ENCODE results near the gene NRBP1.
"Not testable (repeated sequence)": the region's sequence is repeated elsewhere in the genome, so short reads cannot be mapped to it uniquely, and the experiment has no call there.

The NRBP1 gene

GRCh38 chr2:27422958-27423357, 5.5 kb upstream of the NRBP1 start:
- no peak for DNase-seq

GRCh38 chr2:27425039-27425438, 3.4 kb upstream of the NRBP1 start:
- DNase-seq: not testable (repeated sequence)

DNA sequence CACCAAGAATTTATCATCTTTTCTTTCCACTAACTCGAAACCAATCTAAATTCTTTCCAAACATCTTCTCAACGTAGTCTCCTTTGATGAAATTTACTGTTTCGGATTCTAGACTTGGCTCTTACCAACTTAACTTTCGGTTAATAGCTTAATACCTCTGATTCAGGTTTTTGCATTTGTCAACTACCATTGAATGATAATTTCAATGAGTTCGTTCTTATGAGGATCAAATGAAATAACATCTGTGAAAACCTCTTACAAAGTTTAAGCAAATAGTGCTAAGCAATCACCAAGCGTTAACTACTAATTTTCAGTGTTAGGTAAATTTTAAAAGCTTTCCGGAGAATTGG, 593 bp upstream of the NRBP1 start:
- no peak for DNase-seq

DNA sequence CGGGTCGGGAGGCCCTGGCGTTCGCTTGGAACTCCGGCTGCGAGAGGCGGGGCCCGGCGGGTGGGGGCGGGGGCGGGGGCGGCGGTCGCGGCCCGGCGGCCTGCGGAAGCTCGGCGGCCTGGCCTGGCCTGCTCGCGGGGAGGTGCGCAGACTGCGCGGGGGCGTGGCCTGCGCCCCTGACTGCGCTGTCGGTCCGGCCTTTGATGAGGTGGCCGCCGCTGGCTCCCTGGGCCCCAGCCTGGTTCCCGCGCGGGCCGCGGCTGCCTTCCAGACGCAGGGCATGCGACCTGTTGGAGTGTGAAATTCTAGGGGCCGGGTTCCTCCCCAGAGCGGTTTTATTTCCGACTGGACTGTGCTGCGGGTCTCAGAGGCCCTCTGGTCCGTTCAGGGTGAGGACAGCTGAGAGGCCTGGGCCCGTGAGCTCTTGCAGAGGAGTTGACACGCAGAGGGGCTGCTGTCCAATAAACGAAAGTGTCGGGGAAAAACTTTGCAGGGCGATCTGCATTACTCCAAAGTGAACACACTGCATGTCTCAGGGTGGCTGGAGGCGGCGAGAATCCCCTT, 629 bp downstream of the NRBP1 start:
- DNase-seq: peak; percentile 54

DNA sequence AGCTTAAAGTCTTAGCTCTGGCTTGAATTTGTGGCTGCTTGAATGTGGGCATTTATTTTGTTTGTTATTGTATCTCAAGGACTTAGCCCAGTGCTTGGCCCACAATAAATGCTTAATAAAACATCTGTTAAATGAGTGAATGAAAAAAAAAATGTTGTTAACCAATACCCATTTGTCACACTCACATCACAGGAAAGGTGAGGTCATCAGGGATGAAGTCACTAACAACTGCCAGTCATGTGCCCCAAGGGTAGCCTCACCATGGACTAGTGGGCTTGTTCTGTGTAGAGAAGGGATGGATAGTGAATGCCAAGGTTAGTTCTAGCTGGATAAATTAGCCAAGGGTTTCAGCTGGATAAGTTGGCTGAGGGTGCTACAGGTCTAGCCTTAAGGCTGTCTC, 3.0 kb downstream of the NRBP1 start:
- DNase-seq: no peak

- DNase-seq: no peak
Observed at GRCh38 chr2:27435628-27436027, 7.2 kb downstream of the NRBP1 start.

DNA sequence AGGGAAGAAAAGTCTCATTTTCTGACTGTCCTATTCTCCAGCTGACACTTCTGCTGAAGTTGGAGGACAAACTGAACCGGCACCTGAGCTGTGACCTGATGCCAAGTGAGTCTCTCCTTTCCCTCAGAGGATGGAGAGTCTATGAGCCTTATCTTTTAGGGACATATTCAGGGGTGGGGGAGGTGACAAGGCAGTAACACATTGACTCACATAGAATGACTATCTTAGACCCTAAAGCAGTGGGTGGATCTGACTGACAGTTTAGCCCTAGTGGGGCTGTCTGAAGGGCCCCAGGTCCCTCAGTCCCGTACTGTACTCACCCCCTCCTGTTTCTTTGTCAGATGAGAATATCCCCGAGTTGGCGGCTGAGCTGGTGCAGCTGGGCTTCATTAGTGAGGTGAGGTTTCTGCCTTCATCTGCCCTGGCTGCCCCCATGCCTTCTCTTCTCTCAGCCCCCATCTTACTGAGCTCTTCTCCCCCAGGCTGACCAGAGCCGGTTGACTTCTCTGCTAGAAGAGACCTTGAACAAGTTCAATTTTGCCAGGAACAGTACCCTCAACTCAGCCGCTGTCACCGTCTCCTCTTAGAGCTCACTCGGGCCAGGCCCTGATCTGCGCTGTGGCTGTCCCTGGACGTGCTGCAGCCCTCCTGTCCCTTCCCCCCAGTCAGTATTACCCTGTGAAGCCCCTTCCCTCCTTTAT, 12.9 kb downstream of the NRBP1 start:
- DNase-seq: no peak

DNA sequence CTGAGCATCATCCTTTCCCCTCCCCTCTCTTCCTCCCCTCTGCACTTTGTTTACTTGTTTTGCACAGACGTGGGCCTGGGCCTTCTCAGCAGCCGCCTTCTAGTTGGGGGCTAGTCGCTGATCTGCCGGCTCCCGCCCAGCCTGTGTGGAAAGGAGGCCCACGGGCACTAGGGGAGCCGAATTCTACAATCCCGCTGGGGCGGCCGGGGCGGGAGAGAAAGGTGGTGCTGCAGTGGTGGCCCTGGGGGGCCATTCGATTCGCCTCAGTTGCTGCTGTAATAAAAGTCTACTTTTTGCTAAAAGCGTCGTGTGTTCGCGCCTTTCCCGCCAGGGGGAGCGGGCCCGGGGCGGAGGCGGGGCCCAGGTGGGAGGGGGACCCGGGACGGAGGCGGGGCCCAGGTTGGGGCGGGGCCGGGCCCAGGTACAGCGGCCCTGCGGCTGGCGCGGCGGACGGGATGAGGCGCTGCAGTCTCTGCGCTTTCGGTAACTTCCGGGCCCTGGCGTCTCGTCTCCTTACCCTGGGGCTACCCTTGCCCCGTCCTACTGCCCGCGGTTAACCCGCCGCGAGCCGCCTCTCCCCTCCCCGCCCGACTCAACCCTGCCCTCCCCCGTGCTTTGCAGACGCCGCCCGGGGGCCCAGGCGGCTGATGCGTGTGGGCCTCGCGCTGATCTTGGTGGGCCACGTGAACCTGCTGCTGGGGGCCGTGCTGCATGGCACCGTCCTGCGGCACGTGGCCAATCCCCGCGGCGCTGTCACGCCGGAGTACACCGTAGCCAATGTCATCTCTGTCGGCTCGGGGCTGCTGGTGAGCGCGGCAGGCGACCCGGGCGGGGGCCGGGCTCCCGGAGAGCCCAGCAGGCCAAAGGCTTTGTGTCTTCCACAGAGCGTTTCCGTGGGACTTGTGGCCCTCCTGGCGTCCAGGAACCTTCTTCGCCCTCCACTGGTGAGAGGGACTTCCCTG, 13.8 kb downstream of the NRBP1 start, which contains the start of gene KRTCAP3:
Gene KRTCAP3 (plus strand): TSS at position 424 of the 962 bp plus-strand sequence. CDS start 32 bp downstream, at position 456.
- no peak for DNase-seq

DNA sequence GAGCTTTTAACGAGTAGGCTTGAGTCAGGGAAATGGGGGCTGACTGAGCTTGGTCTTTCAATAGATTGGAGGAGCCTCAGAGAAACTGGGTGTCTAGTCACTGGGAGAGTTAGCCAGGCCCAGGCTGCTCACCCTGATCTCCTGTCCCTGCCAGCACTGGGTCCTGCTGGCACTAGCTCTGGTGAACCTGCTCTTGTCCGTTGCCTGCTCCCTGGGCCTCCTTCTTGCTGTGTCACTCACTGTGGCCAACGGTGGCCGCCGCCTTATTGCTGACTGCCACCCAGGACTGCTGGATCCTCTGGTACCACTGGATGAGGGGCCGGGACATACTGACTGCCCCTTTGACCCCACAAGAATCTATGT, 14.5 kb downstream of the NRBP1 start:
- DNase-seq: no peak

DNA sequence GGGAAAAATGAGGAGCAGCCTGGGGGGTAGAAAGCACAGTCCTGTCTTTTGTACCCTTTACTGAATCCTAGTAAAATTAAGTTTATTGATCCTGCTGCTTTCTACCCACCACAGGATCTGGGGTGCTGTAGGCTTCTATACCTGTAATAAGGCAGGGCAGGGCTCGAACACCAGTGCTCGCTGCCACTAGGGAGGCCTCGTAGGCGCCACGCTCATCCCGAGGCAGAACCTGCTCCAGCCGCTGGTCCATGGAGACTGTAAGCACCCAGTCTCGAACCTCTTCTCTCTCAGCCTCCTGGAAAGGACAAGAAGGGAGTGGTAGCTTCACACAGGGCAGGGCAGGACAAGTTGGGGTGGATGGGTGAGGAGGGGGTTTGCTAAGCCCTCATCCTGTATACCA, 16.7 kb downstream of the NRBP1 start:
- DNase-seq: no peak

DNA sequence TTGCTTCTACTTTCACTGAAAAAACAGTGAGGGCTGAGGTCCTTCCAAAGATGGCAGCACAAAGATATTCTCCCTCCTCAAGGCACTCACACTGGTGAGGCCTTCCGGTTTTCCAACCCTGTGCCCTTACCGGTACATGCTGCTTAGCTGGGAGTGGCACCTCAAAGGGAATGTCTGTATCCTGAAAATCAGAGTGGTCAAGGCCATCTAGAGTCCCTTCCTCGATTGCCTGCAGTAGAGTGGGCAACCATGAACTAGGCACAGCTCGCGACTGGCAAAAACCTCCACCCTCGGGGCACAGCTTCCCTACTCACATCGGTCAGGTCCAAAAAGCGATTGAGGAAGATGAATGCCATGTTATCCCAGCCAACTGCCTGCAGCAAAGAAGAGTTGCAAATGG, 17.2 kb downstream of the NRBP1 start:
- no peak for DNase-seq

DNA sequence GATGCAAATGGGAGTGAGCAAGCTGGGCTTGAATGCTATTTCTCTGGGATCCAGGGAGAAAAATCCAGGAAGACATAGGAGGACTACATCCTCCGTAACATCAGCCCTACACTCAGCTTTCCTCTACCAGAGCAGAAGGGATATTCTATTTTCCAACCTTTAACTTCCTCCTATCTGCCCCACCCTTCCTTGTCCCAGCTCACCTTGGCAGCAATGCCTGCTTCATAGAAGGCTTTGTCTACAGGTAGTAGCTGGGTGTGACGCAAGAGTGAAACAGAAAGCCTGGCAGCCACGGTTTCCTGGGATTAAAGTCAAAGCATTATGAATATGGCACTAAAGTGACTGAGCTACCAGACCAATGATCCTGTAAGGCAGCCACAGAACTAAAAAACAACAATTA, 17.6 kb downstream of the NRBP1 start:
- no peak for DNase-seq

DNA sequence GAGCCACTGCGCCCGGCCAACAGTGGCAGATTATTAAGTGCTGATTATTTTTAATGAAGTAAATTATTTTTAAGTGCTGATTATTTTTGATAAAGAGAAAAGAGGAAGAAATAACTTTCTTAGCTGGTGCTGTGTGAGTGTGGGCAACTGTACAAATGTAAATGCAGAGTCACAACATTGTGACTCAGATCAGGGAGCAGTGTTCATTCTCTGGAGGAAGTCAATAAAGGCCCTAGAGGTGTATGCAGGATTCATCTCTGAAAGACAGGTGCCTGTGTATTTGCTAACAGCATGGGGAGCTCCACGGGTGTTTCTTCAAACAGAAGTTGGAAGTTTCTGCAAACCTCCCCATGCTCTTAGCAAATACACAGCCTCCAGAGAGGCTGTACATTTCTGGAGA, 19.9 kb downstream of the NRBP1 start:
- no peak for DNase-seq

DNA sequence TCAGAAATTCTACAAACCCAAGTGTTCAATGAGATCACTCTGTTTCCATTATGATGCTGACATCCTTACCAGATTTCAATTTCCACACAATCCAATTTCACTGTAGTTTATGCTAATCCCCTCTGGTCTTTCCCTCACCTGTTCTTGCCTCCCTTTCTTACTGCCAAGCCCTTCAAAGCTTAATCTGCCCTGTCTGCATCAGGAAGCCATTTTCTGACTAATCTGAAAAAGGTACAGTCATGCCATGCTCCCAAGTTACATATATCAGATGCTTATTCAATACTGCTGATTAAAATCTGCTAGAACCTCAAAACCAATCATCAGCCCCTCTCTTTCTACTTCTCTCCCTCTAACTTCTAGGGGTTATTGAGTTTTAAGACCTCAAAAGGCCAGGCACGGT, 22.7 kb downstream of the NRBP1 start:
- DNase-seq: no peak

GRCh38 chr2:27453968-27454367, 25.5 kb downstream of the NRBP1 start:
- no peak for DNase-seq

GRCh38 chr2:27461118-27461517, 32.7 kb downstream of the NRBP1 start:
- no peak for DNase-seq

DNA sequence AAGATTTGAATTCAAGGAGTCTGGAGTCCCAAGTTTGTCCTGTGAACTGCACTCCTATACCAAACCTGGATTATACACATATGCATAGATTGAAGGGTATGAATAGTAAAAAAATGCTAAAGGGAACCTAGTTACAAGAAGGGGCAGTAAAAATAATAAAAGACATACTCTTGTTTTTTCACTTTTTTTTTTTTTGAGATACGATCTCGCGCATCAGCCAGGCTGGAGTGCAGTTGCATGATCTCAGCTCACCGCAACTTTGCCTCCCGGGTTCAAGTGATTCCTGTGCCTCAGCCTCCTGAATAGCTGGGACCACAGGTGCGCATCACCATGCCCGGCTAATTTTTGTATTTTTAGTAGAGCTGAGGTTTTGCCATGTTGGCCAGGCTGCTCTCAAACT, 36.0 kb downstream of the NRBP1 start:
- DNase-seq: no peak

GRCh38 chr2:27471961-27472360, 43.5 kb downstream of the NRBP1 start:
- no peak for DNase-seq

DNA sequence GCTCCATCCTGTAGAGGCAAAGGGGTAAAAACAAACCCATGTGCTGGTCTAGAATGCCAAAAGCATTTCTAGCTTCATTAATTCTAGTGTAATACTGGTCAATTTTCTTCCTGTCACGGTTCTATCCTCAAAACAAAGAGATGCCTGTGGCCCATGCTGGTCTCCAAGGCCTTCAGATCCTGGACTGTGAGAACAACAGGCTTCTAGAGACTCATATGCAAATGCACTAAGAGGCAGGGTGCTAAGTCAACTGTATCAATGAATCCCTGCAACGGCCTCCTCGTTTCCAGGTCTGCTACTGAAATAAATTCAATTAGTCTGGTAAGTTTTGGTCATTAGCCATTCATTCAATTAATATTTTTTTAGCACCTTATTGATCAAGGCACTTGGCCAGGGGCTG, 57.1 kb downstream of the NRBP1 start:
- no peak for DNase-seq

DNA sequence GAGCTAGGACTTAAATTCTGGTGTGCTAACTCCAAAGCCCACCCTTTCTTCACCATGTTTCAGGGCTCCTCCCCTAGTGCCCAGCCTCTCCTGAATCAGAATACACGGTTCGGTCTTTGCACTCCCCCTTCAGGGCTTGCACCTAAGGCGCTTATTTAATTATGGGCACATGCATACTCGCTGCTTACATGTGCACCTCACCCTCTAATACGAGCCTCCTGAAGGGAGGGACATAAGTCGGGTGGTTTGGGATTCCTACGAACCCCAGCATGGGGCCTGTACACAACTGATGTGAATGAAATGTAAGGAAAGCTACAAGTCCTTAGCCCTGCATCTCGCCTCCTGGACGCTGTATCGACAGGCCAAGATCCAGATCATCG, 60.7 kb downstream of the NRBP1 start:
- no peak for DNase-seq

- peak; percentile 96 for DNase-seq
Observed at GRCh38 chr2:27489498-27490397, 61.3 kb downstream of the NRBP1 start, which contains the start of gene IFT172. Gene IFT172, minus strand, starts transcription at chr2:27489743. Its CDS starts 90 bp downstream, at chr2:27489653.
